ENCODE results near the gene TMED3.

Gene TMED3

DNA sequence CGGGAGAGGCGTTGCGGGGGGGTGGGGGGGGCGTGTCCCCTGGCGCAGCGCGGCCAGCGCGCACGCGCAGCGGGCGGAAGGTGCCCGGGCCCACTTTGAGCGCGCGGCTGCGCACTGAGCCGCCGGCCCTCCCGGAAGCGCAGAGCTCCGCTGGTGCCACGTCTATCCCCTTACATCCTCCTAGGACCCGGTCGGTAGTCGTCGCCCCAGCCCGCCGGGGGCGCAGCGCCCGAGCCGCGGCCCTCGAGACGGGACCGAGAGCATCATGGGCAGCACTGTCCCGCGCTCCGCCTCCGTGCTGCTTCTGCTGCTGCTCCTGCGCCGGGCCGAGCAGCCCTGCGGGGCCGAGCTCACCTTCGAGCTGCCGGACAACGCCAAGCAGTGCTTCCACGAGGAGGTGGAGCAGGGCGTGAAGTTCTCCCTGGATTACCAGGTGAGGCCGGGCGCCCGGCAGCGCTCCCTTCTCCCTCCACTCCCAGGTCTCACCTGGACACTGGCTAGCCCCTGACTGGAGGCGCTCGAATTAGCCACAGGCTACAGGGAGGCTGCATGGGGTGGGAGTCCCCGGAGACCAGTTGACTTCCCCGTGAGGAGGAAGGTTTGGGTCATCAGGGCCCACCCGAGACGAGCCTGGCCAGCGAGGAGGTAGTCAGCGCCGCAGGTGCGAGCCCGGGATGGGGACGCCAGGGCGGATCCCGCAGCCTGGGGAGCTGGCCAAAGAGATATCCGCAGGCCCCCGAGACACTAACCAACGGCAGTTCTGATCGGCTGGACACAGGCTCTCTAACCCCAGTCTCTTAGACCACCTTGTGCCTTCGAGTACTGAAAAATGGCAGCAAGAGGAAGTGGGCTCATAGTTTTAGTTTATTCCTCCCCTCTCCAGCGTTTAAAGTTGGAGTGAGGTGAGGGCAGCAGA, at the start of gene TMED3:
Gene TMED3 (plus strand): TSS at position 128 of the 916 bp plus-strand sequence. CDS start 138 bp downstream, at position 266.
- peak; percentile 71 for DNase-seq (ENCODE audit: low read depth)

DNA sequence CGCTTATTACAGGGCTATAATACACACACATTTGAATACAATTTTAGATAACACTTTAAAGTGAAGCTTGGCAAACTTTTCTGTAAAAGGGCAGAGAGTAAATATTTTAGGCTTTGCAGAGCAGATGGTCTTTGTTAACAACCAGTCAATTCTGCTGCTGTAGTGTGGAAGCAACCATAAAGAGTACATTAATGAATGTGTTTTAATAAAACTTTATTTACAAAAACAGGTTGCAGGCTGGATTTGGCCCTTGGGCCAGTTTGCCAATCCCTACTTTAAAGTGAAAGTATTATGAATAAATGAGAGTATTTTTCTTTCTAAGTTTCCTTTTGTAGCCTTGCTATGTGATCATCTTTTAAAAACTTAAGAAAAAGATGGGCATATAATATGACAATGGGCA, 49.1 kb upstream of the TMED3 start:
- DNase-seq (ENCODE audit: low read depth): no peak

GRCh38 chr15:79265167-79265566, 45.7 kb upstream of the TMED3 start:
- no peak for DNase-seq (ENCODE audit: low read depth)

- DNase-seq (ENCODE audit: low read depth): no peak
Measured at GRCh38 chr15:79265987-79266579, 44.8 kb upstream of the TMED3 start.

DNA sequence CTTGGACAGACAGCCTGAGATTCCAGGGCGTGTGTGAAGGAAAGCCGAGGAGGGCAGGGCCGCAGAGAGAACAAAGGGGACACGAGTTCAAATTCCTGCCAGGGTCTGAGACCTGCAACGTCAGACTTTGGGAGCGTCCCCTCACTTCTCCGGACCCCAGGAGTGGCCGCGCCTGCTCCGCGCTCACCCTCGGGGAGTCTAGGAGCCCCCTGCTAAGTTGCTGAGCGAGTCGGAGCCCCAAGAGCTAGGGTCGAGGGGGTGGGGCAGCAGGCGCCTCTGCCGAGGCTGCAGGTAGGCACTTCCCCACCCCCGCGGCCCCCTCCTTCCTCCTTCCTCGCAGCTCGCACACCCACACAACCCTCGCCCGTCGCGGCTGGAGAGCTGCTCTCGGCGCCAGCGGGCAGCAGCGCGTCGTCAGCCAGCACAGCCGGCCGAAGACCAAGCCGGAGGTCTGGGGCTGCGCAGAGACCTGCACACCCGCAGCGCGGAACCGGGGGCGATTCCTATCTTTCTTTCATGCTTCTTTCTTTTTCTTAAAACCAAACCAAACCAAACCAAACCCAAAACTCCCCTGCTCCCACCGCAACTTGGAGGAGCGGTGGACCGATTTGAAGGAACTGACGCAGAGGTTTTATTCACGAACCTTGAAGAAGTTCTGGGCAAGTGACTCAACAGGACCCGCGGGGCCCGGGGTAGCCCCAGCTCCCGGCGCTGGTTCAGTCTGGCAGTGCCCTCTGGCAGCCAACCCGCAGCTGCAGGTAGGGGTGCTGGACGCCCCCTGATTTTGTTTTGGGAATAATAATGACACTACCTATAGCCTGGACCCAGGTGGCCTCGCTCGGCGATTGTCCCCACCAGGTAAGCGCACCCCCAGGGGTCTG, 28.3 kb upstream of the TMED3 start, which contains the start of gene ANKRD34C:
Gene ANKRD34C (plus strand): TSS at position 352 of the 881 bp plus-strand sequence. CDS start 10,563 bp downstream, outside the sequence.
- DNase-seq (ENCODE audit: low read depth): no peak

GRCh38 chr15:79283252-79284048, 27.5 kb upstream of the TMED3 start:
- DNase-seq (ENCODE audit: low read depth): no peak

DNA sequence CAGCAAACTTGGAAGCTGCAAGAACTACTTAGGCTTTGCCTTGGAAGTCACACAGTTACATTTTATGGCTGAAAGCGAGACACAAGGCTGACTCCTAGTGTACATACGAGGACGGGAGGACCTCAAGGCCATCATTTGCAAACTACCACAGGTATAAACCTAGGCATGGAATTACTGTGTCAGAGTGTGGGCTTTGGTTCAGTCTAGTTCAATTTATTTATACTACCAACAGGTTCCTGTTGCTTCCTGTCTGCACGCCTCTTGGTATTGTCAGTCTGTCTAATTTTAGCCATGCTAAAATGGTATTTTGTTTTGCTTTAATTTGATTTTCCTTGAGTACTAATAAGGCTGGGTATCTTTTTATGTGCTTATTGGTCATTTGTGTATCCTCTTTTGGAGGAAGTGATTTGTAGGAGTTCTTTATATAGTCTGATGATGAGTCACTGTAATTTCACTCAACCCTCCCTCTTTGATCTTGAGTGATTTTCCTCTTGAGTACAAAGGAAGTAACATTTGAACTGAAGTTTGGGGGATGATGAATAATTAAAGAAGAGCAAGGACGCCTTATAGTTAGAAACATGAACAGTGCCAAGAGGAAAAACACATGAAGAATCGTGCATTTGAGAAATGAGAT, 20.2 kb upstream of the TMED3 start:
- DNase-seq (ENCODE audit: low read depth): no peak

DNA sequence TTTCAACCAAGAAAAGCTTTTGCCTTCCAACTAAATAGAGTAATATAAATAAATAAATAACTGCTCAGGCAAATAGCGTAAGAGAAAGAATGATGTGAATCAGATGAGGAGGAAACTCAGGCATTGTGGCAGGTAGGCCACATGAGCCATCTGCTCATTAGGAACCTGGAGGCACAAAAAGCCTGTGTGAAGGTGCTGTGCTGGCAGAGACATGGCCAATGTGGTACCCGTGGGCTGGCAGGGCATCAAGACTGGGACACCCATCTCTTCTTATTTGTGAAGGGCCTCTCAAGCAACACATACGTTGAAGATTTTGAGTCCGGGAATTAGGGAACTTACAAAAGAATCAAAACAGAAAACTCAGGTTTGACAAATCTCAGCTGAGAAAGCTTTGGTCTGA, 18.9 kb upstream of the TMED3 start:
- DNase-seq (ENCODE audit: low read depth): no peak

DNA sequence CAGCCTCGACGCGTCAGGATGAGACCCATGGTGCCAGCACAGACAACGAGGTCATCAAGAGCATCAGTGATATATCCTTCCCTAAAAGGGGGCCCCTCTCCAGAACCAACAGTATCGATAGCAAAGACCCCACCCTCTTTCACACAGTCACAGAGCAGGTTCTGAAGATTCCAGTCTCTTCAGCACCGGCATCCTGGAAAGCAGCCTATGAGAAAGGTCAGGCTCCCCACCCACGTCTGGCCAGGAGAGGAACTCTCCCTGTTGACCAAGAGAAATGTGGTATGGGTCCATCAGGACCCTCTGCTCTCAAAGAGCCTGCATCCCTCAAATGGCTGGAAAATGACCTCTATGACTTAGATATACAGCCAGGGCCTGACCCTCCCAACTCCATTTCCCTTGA, 16.8 kb upstream of the TMED3 start:
- DNase-seq (ENCODE audit: low read depth): no peak

- no peak for DNase-seq (ENCODE audit: low read depth)
Measured at GRCh38 chr15:79296583-79296982, 14.3 kb upstream of the TMED3 start.

DNA sequence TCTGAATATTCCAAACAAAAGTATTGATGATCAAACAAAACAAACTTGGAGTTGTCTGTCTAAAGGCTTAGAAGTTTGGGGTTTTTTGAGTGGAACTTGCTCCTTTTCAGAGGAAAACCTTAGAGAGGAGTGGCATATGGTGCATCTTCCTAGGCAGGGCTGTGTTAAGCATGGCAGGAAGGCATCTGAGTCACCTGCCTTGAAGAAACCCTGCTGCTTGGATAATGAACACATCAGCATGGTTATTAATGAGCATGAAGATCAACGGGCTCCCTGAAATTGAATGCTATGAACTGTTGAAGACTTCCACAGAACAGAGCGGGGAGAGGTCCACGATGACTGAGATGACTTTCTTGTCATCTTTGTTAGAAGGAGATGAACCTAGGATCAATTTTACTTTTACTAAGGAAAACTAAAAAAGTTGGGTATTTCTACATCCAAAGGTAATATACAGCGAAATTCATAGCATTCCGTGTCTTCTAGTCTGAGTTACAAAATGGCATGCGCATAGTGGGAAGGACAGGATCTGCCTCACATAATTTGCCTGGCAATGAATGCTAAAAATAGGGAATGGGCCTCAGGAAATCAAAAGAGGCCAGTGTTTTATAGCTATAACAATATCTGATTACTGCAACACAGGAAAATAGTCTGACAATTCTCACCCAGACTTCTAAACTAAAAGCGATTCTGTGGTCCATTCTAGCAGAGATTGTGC, 11.6 kb upstream of the TMED3 start:
- DNase-seq (ENCODE audit: low read depth): no peak

DNA sequence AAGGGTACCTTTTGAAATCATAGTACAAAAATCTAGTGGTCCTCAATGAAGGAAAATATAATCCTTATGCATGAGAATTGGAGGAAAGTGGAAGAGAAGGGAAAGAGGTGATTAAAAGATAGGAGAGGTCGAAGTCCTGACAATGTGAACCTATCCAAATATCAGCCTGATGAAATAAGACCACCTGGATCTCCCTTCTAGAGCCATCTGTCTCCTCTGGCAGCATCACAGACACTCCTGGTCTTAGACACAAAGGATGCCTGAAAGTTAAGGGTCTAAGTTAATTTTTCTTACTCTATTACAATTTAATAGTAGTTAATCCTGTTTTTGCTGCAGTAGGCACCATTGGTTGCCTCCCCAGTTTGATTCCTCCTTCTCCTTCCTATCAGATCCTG, 11.1 kb upstream of the TMED3 start:
- DNase-seq (ENCODE audit: low read depth): no peak

- DNase-seq (ENCODE audit: low read depth): no peak
Measured at GRCh38 chr15:79307251-79307650, 3.7 kb upstream of the TMED3 start.

DNA sequence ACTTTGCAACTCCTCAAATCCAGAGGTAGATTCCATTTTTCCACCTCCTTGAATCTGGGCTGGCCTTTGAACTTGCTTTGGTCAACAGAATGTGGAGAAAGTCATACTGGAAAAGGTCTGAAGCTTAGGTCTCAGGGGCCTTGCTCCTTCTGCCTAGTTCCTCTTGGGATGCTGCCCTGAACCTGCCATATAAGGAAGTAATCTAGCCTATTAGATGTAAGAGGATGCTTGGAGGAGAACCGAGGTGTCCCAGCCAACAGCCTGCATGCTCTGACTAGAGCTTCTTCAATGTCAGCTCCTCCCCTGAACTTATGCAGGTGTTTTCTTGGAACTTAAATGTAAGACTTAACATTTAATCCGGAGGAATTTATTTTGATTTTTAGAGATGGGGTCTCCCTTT, 2.0 kb upstream of the TMED3 start:
- no peak for DNase-seq (ENCODE audit: low read depth)

DNA sequence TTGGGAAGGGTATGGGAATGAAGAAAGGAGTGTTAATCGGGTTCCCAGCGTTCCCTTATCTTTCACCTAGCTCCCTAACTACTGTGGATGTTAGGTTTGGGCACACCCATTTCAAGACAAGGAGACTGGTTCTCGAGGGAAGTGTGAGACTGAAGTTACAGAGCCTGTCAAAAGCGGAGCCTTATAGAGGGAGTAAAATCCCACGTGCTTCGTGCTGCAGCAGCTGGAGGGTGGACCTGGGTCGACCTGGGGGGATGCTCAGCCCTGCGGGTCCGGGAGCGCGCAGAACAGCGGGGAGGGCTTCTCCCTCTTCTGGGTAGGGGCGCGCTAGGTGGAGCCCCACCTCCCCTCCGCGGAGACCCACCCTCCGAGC, 314 bp upstream of the TMED3 start:
- no peak for DNase-seq (ENCODE audit: low read depth)

DNA sequence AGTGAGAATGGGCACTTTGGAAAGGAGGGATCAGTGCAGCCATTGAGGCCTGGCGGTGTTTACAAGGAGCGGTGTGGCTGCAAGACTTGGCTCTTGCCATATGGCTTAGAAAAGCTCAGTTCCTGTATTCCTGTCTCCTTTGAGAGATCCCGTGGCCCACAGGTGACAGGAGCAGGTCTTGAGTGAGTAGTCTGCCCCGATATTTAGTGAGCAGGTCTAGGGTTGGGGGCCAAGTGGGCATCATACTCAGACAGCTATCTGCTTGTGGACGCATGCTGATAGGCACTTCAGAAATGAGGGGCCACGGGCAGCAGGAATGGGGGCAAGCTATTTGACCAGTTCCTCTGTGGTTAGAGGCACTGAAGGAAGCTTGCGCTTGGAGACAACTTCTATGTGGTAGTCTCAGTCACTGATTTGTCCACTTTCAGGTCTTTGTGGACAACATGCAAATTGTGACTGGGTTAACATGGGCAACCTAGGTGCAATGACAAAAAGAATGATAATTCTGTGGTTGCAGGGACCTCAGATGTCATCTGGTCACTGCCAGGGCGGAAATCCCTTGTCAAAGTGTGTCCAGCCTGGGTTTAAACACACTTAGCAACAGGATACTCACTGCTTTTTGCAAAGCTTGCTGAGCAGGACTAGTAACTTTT, 1.1 kb downstream of the TMED3 start:
- DNase-seq (ENCODE audit: low read depth): no peak

- no peak for DNase-seq (ENCODE audit: low read depth)
Measured at GRCh38 chr15:79314186-79314585, 3.3 kb downstream of the TMED3 start.

- DNase-seq (ENCODE audit: low read depth): no peak
Measured at GRCh38 chr15:79314811-79315210, 3.9 kb downstream of the TMED3 start.

- DNase-seq (ENCODE audit: low read depth): no peak
Measured at GRCh38 chr15:79315623-79316328, 4.9 kb downstream of the TMED3 start.
